Measurements from ENCODE around the gene LRP6.
A peak's percentile ranks its signal among the peaks of the same experiment; 100 is the strongest.

Gene LRP6

GRCh38 chr12:12083688-12084087 lies 183.2 kb downstream of the LRP6 start:
- no peak for DNase-seq (ENCODE audit: low read depth in 1 of 2, low spot score in 1 of 2)
- TF ChIP-seq JUND (IDR thresholded peaks at IDR 0.05; ENCODE audit: low read depth) = no peak
- in situ Hi-C loops (cut with HindIII; ENCODE audit: low pct_unique_long_range_greater_than_20kb, low sequenced_read_pairs) = no loop called here

GRCh38 chr12:12081836-12082497 lies 184.9 kb downstream of the LRP6 start:
- in situ Hi-C loops (cut with HindIII; ENCODE audit: low pct_unique_long_range_greater_than_20kb, low sequenced_read_pairs) = no loop called here
- peak in 1 of 2 experiments; percentile 45 for DNase-seq (ENCODE audit: low read depth in 1 of 2, low spot score in 1 of 2)

GRCh38 chr12:12079291-12079690 lies 187.6 kb downstream of the LRP6 start:
- DNase-seq (ENCODE audit: low read depth in 1 of 2, low spot score in 1 of 2) = no peak
- in situ Hi-C loops (cut with HindIII; ENCODE audit: low pct_unique_long_range_greater_than_20kb, low sequenced_read_pairs) = no loop called here
- TF ChIP-seq JUND (IDR thresholded peaks at IDR 0.05; ENCODE audit: low read depth) = no peak

More at GRCh38 chr12:12081836-12082497, 184.9 kb downstream of the LRP6 start:
- TF ChIP-seq JUND (IDR thresholded peaks at IDR 0.05; ENCODE audit: low read depth) = no peak

DNA sequence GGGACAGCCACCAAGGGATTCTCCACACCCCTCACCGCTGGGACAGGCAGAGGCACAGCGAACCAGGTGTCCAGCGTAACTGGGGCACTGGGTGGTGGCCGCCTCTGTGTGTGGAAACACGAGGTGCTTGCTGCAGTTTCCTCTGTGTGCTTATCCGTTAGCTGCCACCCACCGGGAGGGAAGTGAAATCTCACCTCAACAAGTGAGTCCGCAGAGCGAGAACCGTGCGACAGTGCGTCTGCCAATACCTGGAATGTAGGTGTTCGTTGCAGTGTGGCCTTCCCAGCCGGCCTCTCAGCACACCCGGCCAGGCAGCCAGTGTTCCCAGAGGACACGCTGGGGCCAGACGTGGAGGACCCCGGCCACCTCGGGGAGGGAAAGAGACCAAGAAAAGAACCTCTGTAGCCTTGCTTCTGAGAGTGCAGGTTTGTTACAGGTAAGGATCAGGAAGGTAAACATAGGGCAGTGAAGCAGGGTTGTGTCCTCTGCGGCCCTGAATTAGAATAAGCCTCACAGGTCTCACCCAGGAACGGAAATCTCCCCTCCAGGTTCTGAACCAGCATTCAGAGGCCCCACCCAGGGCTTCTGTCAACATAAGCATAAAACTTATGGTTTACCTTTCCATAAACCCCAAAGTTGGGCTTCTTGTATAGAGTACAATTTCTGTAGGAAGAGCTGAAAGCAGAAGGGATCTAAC lies 194.6 kb downstream of the LRP6 start:
- DNase-seq (ENCODE audit: low read depth in 1 of 2, low spot score in 1 of 2) = no peak
- in situ Hi-C loops (cut with HindIII; ENCODE audit: low pct_unique_long_range_greater_than_20kb, low sequenced_read_pairs) = no loop called here
- no peak for TF ChIP-seq JUND (IDR thresholded peaks at IDR 0.05; ENCODE audit: low read depth)

DNA sequence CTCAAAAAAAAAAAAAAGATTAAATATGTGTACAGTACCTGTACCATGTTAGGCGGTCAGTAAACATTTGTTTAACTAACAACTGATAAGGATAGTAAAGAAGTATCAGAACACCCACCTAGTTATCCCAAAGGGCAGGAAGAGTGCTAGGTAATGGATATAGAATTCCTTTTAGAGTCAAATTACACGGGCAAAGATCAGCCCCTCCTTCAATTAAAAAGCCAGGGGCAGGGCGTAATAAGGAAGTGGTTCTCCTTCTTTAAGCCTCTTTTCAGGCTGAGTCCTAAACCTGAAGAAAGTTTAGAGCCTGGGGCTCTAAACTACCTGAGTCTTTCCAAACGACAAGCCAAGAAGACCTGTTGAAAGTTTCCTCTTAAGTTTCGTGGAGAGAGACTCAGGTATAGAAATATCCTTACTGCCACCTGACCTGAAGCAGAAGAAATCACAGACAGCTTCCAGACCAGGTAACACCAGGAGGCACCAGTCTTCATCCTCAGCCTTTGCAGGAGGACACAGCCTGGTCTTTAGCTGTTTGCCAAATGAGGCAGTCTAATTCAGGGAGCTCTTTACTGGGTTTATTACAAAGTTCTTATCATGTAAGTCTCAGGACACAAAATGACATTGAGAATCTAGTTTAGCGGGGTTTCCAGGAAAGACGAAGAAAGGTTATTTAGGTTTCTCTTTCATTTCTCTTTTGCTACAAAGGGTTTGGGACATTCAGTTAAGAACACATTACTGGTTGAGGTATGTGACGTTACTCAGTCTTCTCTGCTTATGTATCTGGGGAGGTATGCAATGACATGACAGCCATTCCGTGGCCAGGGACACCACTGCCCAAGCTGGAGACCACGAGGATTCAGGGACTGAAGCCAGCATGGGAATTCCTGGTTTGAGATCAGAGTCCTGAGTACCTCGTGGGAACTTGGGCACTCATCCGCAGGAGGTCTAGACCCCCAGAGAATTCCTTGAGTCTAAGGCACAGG lies 195.9 kb downstream of the LRP6 start, which contains the start of gene BCL2L14:
TSS of gene BCL2L14 (plus strand) at position 266 of the 983 bp plus-strand sequence. CDS start 8,367 bp downstream, outside the sequence.
- peak in 1 of 2 experiments; percentile 41 for DNase-seq (ENCODE audit: low read depth in 1 of 2, low spot score in 1 of 2)
- in situ Hi-C loops (cut with HindIII; ENCODE audit: low pct_unique_long_range_greater_than_20kb, low sequenced_read_pairs) = no loop called here
- TF ChIP-seq JUND (IDR thresholded peaks at IDR 0.05; ENCODE audit: low read depth) = no peak

DNA sequence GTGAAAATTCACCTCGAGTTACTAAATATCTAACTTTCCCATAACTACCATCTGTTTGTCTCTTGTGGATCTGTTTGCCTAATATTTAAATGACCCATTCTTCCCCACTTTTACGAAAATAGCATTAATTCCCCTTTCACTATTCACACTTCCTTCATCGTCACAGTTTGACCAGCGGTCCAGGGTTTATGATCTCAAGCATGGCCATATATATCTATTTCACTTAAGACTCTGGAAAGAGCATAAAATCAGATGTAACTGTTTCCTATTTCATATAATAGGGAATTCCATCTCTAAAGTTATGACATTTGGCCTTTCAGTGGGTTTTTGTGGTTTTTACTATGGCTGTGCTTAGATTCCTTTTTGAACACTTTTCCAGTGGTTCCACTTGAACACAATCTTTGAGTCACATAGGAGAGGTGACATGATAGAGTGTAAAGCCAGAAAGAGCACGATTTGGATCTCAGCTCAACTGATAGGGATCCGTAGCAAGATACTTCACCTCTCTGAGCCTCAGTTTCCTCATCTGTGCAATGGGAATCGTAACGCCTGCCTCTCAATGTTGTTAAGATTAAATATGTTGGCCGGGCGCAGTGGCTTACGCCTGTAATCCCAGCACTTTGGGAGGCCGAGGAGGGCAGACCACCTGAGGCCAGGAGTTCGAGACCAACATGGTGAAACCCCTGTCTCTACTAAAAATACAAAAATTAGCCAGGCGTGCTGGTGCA lies 196.9 kb downstream of the LRP6 start:
- TF ChIP-seq JUND (IDR thresholded peaks at IDR 0.05; ENCODE audit: low read depth) = no peak
- DNase-seq (ENCODE audit: low read depth in 1 of 2, low spot score in 1 of 2) = no peak
- in situ Hi-C loops (cut with HindIII; ENCODE audit: low pct_unique_long_range_greater_than_20kb, low sequenced_read_pairs) = no loop called here

DNA sequence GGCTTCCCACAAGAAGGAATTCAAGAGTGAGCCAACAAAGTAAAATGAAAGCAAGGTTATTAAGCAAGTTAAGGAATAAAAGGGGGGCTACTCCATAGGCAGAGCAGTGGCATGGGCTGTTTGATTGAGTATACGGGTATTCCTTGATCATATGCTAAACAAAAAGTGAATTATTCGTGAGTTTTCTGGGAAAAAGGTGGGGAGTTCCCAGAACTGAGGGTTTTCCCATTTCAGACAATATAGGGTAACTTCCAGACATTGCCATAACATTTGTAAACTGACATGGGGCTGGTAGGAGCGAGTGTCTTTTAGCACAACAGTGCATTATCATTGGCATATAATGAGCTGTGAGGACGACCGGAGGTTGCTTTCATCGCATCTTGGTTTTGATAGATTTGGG lies 198.1 kb downstream of the LRP6 start:
- DNase-seq (ENCODE audit: low read depth in 1 of 2, low spot score in 1 of 2) = no peak
- TF ChIP-seq JUND (IDR thresholded peaks at IDR 0.05; ENCODE audit: low read depth) = no peak
- in situ Hi-C loops (cut with HindIII; ENCODE audit: low pct_unique_long_range_greater_than_20kb, low sequenced_read_pairs) = no loop called here
